ENCODE results near the gene KHSRP. TPM values are rescaled to one million over a fixed set of nuclear protein-coding genes. Genes with fewer than 3 reads are reported as not detected.

The KHSRP gene
- total RNA-seq, 2 donors from 2014 or later = 99.3 to 135 TPM

DNA sequence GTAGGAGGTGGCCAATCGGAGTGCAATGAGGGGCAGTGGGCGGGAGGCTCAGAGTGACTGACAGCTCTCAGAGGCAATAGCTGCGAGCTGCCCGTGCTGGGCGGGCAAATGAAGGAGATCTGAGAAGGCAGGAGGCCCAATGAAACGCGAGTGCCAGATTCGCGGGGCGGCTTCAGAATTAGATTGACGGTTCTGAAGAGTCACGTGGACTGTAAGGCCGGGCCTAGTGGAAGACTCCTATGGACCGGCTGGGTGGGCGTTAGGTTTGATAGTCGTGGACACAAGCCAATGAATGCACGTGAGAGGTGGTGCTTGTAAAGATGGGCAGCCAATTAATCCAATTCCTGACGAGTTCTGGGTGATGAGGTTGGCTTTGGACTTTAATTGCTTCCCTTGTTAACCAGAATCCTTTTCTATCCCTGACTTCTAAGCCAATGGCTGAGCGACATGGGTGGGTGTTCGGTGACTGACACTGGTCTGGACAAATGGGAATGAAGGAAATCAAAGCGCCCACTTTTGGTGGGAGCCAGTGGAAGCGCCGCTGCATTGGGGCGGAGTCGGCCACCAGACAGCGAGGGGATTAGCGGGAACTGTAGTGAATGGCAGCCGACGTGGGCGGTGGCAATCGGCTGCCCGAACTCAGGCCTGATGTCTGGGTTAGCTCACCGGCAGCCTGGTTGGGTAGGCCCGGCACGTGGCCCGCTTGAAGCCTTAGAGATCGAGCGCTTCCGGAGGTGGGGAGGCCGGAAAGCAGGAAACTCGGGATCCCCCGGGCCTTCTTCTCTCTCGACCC lies 524 bp upstream of the KHSRP start:
- DNase-seq (peak; percentile 95), ATAC-seq (peak; percentile 94 to 96)
- intact Hi-C loops (cut with DNase I) = no loop called here

DNA sequence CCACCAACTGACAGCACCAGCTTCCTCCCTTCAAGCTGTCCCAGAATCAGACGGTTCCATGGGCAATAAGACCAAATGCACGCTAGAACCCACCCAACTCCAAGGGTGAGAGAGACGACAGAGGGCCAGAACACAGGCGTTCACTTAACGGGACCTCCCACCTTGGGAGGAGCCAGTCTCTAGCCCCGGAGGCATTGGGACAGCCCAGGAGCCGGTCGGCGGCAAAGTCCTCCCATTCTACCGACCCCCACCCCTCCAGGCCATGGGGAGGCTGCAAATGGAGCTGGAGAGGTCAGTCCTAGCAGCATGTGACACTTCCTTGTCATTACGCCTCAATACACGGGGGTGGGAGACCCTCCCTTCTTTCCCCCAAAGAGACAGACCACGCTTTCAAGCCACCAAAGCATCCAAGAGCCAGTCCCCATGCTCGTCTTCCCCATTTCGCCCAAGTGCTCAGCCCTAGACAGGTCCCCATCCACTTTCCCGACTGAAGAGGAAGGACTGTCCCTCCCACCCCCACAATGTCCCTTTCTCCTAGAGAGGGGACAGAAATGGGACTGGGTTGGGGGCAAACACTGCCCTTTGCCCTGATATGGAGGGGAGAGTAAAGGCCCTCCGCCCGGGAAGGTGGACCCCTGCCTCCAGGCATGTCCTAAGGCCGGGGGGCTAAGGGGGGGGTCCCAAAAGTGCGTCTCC lies 964 bp downstream of the KHSRP start:
- intact Hi-C loops (cut with DNase I) = no loop called here
- DNase-seq = peak; percentile 58
- ATAC-seq = no peak

DNA sequence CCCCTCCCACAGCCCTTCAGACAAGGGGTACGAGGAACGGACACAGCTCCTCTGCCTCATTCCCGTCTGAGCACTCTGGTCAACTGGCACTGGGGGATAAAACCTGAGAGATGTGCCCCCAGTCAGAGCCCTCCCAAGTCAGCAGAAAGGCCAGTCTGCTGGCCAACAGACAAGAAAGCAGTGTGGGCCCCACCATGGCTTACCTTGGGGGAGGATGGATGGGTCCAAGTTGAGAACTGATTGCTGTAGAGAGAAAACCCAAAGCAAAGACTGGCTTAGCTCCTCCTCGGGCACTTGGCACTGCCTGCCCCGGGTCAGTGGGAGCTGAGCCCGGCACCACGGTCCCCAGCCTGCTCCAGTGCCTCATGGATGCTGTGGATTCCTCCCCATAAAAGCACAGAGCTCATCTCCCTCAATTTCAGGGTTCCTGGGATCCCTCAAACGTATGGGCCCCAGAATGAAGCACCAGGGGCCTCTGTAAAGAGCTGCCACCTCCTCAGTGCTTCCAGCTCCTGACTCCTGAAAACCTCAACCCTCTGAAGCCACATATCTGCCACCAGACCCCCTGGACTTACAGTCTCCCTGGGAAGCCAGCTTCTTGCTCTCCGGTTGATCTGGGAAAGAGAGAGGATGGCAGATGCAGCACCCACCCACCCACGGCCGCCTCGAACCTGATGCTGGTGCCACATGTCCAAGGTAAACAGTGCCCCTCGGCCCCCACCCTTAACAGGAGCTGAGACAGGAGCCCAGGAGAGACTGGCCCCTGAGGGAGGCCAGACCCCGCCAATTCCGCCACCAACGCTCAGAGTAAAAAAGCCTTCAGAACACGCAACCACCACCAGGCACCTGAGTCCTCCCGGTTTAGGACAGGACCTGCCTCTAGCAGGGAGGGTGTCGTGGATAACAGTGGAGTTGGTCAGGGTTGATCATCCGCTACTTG lies 3.3 kb downstream of the KHSRP start:
- intact Hi-C loops (cut with DNase I) = no loop called here
- ATAC-seq (no peak), DNase-seq (no peak)

DNA sequence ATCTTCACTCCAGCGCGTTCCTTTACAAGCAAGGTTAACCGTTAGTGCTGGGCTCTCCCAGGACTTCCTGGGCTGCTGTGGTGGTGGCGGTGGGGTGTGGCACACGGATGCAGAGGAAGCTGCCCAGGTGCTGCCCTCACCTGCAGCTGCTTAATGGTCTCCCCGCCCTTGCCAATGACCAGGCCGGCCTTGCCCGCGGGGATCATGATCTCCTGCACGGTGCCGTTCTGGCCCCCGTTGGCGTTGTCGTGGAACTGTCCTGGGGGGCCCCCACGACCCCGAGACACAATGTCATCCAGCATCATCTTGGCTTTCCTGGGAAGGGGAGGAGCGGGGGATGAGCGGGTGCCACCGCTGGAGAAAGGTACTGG lies 6.1 kb downstream of the KHSRP start:
- no peak for ATAC-seq
- DNase-seq = no peak
- intact Hi-C loops (cut with DNase I) = no loop called here

DNA sequence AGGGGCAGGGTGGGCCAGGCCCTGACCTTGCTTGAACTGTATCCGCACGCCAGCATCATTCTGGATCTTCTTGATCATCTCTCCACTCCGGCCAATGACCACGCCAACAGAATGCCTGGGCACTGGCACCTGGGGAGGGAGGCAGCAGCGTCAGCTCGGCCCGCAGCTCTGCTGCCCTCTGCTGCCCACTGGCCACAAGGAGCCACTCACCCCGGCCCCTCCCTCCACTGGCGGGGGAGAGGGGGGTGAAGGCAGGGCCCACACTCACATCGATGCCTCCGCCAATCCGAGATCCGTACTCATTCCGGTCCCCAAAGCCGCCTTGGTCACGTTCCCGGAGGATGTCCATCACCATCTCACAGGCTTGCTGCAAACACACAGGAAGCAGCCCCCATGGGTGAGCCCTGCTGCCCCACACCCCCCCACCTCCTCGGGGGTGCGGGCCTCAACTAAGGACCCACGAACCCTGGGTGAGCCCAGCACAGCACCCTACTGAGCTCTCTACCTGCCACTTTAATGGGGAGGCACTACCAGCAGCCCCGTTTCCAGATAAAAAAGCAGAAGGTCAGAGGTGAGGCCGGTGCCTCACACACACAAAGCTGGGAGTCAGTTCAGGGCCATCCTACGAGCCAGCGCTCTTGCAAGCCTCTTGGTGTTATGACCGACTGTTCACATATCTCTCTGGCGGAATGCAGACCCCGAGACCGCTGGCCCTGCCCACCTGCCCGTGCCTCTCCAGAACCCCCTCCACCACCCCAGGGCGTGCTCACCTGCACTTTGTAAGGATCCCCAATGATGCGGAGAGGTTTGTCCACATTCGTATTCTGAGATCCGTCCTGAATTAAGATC lies 6.7 kb downstream of the KHSRP start:
- DNase-seq (no peak), ATAC-seq (peak; percentile 40 to 60)
- intact Hi-C loops (cut with DNase I) = no loop called here

DNA sequence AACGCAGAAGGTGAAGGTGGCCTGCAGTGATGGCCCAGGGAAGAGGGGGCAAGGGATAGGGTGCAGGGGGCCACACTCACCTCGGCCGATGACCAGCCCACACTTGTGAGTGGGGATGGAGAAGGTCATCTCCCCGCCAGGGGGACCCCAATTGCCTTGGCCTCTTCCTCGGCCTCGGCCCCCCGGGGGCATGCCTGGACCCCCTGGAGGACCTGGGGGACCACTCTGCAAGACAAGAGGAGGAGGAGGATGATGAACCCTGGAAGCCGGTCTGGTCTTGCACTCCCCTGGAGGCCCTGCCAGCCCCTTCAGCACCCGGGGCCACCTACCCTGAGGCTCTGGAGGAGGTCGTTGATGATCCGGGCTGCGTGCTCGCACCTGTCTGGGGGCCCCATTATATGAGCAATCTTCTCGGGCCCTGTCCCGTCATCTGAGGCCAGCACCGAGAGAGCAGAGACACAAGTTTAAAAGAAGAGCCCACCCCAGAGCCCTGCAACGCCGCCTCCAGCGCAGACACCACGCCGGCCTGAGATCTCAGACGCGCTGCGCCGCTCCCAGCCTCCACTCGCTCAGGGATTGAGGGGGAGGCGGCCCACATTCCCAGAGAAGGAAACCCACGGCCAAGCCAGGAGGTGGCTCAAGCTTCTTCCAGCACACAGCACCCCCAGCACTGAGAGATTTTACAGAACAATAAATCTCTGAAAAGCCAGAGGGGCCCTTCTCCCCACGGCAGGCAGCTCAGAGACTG lies 7.8 kb downstream of the KHSRP start:
- DNase-seq (no peak), ATAC-seq (no peak)
- intact Hi-C loops (cut with DNase I) = no loop called here

DNA sequence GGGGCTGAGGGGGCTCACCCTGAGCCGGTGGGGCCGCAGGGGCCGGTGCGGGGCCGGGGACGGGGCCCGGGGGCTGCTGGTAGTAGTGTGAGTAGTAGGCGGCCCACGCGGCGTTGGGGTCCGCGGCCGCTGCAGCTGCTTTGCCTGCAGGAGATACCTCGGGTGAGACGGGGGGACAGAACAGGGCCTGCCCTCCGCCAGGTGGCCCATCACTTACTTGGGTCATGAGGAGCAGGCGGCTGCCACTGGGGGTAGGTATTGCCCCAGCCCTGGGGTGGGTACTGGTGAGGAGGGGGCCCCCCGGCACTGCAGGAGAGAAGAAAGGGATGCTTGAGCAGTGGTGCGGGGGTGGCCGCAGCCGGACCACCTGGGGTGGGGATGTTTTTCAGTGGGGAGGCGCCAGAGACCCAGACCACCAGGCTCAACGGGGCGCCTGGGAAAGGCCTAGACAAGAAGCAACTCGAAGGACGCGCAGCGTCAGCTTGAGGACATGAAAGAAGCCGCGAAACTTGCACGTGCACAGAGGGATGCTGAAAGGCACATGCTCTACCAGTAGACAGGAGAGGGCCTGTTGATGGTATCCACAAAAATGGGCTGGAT lies 8.9 kb downstream of the KHSRP start:
- intact Hi-C loops (cut with DNase I) = no loop called here

DNA sequence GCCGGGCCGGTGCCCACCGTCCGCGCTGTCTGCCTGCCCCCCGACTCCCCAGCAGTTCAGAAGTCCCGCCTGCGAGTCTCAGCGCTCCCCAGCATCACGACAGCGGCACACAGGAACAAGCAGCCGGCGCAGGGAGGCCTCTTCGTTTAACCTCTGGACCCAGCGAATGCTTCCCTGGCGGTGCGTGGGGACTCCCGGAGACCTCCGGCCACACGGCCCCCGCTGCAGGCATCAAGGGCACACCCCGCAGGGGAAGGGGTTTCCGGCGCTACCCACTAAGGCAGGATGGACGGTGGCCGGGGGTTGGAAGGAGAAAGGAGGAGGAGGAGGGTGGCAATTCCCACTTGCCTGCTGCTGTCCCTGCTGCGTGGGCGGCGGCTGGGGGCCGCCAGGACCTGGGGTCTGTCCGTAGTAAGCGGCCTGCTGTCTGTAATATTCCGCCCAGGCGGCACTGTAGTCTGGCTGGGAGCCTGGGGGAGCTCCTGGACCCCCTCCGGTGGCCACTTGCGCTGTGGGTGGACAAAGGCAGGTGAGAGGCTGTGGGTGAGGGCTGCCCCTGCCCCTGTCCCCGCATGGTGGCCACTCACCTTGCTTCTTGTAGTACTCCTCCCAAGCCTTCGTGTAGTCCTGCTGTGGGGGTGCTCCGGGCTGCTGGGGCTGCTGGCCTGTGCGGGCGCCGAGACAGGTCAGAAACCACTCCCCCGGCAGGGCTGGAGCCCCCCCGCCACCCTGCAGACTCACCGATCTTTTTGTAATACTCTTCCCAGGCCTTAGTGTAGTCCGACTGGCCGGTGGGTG lies 9.6 kb downstream of the KHSRP start:
- ATAC-seq (no peak), DNase-seq (no peak)
- intact Hi-C loops (cut with DNase I) = no loop called here

More for the DNA sequence above, 8.9 kb downstream of the KHSRP start:
- no peak for DNase-seq
- ATAC-seq = no peak

DNA sequence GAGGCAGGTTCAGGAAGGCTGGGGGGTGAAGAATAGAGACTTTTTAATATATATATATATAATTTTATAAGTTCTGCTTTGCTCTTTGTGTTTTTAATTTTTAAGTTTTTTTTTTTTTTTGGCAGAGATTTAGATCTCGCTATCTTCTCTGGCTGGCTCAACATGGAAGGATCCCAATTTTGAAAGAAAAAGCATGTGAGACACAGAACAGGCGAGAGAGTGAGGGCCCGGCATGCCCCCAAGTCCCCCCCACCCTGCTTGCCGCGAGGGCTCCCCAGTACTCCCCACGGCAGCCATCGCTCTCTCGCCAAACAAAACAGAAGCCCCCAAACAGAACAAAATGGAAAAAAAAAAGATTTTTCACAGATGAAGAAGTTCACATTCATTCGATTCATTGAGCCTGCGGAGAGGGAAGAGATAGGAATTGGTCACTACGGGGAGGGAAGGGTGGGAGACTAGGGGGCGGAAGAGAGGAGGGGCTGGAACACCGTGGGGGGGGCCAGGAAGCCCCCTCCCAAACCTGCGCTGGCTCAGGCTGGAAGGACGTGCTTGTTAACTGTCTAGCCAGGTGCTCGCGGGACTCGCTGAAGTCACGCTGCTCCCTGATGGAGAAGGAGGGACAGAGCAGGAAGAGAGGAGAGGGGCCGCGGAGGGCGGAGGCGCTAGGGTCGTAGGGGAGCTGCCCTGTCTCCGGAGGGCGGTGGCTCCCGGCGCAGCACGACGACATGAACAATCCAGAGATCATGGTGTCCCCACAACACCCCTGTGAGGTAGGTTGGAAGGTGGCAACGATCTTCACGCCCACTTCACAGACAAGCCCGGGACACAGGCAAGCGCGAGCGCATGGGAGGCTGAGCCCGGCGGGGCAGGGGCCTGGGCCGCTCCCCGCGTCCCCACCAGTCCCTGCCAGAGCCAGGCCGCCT lies 10.6 kb downstream of the KHSRP start:
- intact Hi-C loops (cut with DNase I) = no loop called here
- no peak for DNase-seq

DNA sequence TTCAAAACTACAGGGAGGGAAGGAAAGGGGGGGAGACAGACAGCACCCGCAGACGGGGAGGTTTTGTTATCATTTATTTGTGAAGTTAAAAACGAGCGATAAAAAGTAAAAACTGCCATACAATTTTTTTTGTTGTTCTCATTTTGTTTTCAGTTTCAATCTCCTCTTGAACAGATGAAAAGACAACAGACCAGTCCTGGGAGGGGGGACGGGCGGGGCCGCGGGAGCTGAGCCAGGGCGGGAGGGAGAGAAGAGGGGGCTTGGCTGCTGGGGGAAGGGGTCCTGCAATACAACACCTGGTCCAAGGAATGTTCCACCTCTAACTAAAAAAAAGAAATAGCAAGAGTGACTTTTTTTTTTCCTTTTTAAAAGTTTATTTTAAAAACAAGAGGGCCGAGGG lies 11.3 kb downstream of the KHSRP start:
- intact Hi-C loops (cut with DNase I) = no loop called here
- no peak for DNase-seq
- ATAC-seq = no peak

More for the DNA sequence above, 10.6 kb downstream of the KHSRP start:
- no peak for ATAC-seq

DNA sequence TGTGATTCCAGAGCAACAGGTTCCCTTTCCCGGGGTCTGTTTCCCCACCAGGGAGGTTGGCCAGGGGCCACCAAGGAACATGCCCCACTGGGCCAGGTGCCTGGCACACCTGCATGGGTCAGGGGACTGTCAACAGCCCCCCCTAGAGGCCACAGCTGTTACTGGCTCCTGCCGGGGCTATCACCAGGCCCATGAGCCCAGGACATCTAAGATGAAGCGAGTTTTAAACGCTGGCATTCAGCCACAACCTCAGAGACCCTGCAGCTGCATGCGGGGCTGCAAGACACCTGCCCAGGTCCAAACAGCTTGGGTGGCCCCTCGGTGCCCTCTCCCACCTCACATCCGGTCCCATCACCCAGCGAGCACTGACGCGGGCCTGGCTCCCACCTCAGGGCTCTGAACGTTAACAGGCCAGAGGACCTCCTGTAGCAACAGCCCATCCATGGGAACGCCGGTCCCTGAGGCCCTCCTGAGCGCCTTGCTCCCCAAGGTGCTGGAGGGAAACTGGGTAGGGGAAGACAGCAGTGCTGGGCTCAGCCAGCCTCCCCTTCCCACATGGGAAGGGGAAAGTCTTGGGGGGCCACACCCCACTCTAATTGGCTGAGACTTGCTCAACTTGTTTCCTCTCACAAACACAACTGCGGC lies 12.0 kb downstream of the KHSRP start:
- no peak for DNase-seq
- ATAC-seq = peak in 1 of 2 donors; percentile 17
- intact Hi-C loops (cut with DNase I) = no loop called here

DNA sequence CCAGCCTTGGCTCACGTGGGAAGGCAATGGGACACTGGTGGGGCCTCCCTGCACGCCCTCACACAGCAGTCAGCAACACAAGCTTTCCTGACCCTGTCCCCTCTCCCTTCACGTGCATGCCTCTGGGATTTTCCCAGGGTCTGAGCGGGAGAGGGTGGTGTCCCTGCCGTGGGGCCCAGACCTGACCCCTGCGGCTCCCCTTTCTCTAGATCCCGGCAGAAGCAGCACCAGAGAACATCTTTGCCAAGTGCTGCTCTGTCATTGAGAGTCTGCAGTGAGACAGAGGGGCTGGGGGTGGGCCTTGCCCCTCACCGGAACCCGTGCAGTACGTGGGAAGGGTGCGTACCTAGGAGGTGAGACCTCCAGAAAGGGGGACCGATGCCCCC lies 12.6 kb downstream of the KHSRP start:
- no peak for DNase-seq
- intact Hi-C loops (cut with DNase I) = no loop called here
- ATAC-seq = peak; percentile 6 to 21

DNA sequence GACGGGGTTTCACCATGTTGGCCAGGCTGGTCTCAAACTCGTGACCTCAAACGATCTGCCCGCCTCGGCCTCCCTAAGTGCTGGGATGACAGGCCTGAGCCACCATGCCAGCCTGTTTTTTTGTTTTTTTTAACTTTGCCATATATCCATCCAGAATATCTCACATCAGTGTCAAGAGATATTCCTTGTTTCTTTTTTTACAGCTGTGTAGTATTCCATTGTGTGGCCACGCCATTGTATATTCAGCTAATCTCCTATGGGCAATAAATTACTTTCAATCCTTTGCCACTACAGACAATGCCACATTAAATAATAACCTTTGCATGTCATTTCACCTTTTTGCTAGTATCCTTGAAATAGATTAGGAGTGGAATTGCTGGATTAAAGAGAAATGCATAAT lies 15.3 kb downstream of the KHSRP start:
- DNase-seq (no peak), ATAC-seq (no peak)
- intact Hi-C loops (cut with DNase I) = no loop called here

DNA sequence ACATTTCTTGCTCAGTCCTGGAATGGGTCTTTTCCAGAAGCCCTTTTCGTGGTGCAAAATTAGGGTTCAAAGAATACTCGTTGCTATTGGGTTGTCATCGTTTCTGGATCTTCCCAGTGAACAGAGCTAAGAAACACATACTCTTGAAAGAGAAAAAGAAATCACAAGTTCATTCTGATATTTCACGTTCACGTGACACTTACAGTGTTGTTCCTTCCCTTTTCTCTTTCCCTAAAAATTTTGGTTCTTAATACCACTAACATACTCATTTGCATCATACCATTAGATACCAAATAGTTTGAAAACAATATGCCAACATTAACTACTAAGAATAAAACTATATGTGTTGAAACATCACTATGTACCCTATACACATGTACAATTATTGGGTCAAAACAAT lies 18.2 kb downstream of the KHSRP start:
- intact Hi-C loops (cut with DNase I) = no loop called here
- DNase-seq (no peak), ATAC-seq (no peak)

DNA sequence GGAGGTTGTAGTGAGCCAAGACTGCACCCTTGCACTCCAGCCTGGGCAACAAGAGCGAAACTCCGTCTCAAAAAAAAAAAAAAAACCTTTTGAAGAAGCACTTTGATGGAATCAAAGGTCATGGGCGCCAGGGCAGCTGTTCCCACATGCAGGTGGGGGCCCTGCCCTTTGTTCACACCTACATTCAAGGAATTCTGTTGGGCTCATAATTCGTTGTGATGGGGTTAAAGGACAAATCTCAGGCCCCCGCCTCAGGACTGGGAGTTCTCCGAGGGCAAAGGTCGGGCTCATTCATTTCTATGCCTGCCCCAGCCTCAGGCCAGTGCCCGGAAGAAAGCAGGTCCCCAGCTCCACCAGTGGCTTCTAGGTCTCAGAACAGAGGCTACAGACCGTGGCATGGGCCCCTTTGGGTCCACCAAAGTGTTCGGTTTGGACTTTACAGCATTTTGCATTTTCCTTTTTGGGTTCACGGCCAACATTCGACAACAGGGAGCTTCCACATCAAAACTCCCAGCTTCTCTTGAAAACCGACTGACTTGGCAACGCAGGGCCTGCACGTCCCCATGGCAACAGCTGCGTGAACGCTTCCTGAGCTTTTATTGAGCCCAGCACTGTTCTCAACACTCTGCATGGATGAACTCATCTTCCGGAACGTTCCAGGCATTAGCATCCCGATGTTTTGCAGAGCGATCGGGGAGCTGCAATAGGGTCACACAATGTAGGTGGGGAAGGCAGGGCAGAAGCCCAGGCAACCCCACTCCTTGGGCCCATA lies 21.6 kb downstream of the KHSRP start:
- intact Hi-C loops (cut with DNase I) = no loop called here
- DNase-seq (no peak), ATAC-seq (peak in 1 of 2 donors; percentile 23)

Data from left cardiac atrium (tissue), 4 donors.